Measurements from ENCODE around the gene KIAA0825. TPM values are rescaled to one million over a fixed set of nuclear protein-coding genes. Genes with fewer than 3 reads are reported as not detected.
A peak's percentile ranks its signal among the peaks of the same experiment; 100 is the strongest.
"Not testable (repeated sequence)": the region's sequence is repeated elsewhere in the genome, so short reads cannot be mapped to it uniquely, and the experiment has no call there.

The KIAA0825 gene
- total and polyA plus RNA-seq, 2 donors (not counting 1 experiment from before 2014, with no cell fraction given) = 1.7 to 3.6 TPM

- no peaks in the 10 kb centered on the region for H4K20me1 ChIP-seq (ENCODE audit: control insufficient read depth, extremely low read depth, insufficient read depth, low read length)
These were observed 442.5 kb downstream of the KIAA0825 start for GRCh38 chr5:94175912-94176311.

DNA sequence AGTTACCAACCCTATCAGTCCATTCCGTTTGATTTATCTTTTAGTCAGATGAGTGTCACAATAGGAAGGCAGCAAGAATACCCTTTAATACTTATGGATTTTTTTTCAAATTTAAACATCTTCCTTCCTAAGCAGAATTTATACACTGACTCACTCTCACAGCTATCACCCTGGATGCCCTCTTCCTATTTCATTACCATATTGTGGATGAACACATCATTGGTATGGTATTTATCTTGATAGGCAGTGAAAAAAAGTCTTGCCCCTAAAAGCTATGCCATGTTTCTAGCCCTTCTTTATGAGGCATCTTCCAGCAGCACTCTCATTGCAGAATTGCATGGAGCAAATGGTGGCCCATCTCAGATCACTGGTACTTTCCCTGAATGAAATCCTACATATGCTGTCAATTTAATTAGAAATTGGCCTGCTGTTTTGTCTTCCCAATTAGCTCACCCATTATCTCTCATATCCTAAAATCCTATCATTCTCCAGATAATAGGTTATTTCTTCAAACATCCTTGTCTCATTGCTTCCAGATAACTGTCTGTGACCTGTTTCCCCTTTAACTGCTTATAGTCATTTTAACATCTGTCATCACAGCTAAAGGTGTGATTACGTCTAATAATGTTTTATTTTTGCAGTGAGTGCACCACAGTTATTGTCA lies 443.5 kb downstream of the KIAA0825 start:
- no peak for TF ChIP-seq CTCF (conservative IDR thresholded peaks at IDR 0.05 in 1 of 2, IDR thresholded peaks at IDR 0.05 in 1 of 2; ENCODE audit: low read depth in 1 of 2, low read length in 2 of 2)
- no peak for TF ChIP-seq EZH2 (IDR thresholded peaks at IDR 0.05; ENCODE audit: low read length, missing control alignments)
- Histone ChIP-seq H3K9me3 (ENCODE audit: control insufficient read depth, insufficient read depth, low read depth, low read length) (no peaks in the 10 kb centered on the region), H3K4me3 (replicated peaks in 1 of 4; ENCODE audit: control extremely low read depth in 1 of 4, insufficient read depth in 1 of 4, low read depth in 3 of 4, low read length in 4 of 4) (no peak overlapping the region), H3K4me1 (ENCODE audit: control insufficient read depth, extremely low read depth, insufficient read depth, low read length) (peaks cover 3% of the 10 kb centered on the region), H3K4me2 (ENCODE audit: extremely low read depth, insufficient read depth, low read length) (no peak overlapping the region), H3K36me3 (ENCODE audit: control insufficient read depth, insufficient read depth, low read length) (no peaks in the 10 kb centered on the region), H2AFZ (ENCODE audit: low read length) (no peak overlapping the region), H3K27me3 (ENCODE audit: control insufficient read depth, insufficient read depth, low read length) (no peaks in the 10 kb centered on the region), H3K9ac (ENCODE audit: insufficient read depth, low read length) (no peak overlapping the region), H3K27ac (ENCODE audit: insufficient read depth, low read length) (no peak overlapping the region), H4K20me1 (ENCODE audit: control insufficient read depth, extremely low read depth, insufficient read depth, low read length) (no peaks in the 10 kb centered on the region), H3K79me2 (ENCODE audit: control insufficient read depth, insufficient read depth, low read length) (no peaks in the 10 kb centered on the region)
- DNase-seq (ENCODE audit: low read depth in 2 of 2) = peak; percentile 63 to 74

More at GRCh38 chr5:94175912-94176311, 442.5 kb downstream of the KIAA0825 start:
- Histone ChIP-seq H3K36me3 (ENCODE audit: control insufficient read depth, insufficient read depth, low read length) (no peaks in the 10 kb centered on the region), H3K9me3 (ENCODE audit: control insufficient read depth, insufficient read depth, low read depth, low read length) (no peaks in the 10 kb centered on the region), H3K4me2 (ENCODE audit: extremely low read depth, insufficient read depth, low read length) (no peak overlapping the region), H3K79me2 (ENCODE audit: control insufficient read depth, insufficient read depth, low read length) (no peaks in the 10 kb centered on the region), H3K9ac (ENCODE audit: insufficient read depth, low read length) (no peak overlapping the region), H3K27me3 (ENCODE audit: control insufficient read depth, insufficient read depth, low read length) (no peaks in the 10 kb centered on the region), H3K4me3 (replicated peaks in 1 of 4; ENCODE audit: control extremely low read depth in 1 of 4, insufficient read depth in 1 of 4, low read depth in 3 of 4, low read length in 4 of 4) (no peak overlapping the region), H3K27ac (ENCODE audit: insufficient read depth, low read length) (no peak overlapping the region), H2AFZ (ENCODE audit: low read length) (no peak overlapping the region), H3K4me1 (ENCODE audit: control insufficient read depth, extremely low read depth, insufficient read depth, low read length) (peaks cover 3% of the 10 kb centered on the region)
- TF ChIP-seq CTCF (conservative IDR thresholded peaks at IDR 0.05 in 1 of 2, IDR thresholded peaks at IDR 0.05 in 1 of 2; ENCODE audit: low read depth in 1 of 2, low read length in 2 of 2) (no peak), EZH2 (IDR thresholded peaks at IDR 0.05; ENCODE audit: low read length, missing control alignments) (no peak)
- DNase-seq (ENCODE audit: low read depth in 2 of 2) = no peak

- H2AFZ ChIP-seq (ENCODE audit: low read length) = no peak overlapping the region
- peaks cover 3% of the 10 kb centered on the region for H3K4me1 ChIP-seq (ENCODE audit: control insufficient read depth, extremely low read depth, insufficient read depth, low read length)
- H3K79me2 ChIP-seq (ENCODE audit: control insufficient read depth, insufficient read depth, low read length) = no peaks in the 10 kb centered on the region
- no peaks in the 10 kb centered on the region for H3K27me3 ChIP-seq (ENCODE audit: control insufficient read depth, insufficient read depth, low read length)
- no peak overlapping the region for H3K27ac ChIP-seq (ENCODE audit: insufficient read depth, low read length)
- TF ChIP-seq EZH2 (IDR thresholded peaks at IDR 0.05; ENCODE audit: low read length, missing control alignments) (no peak), CTCF (conservative IDR thresholded peaks at IDR 0.05 in 1 of 2, IDR thresholded peaks at IDR 0.05 in 1 of 2; ENCODE audit: low read depth in 1 of 2, low read length in 2 of 2) (no peak)
- H4K20me1 ChIP-seq (ENCODE audit: control insufficient read depth, extremely low read depth, insufficient read depth, low read length) = no peaks in the 10 kb centered on the region
- H3K4me3 ChIP-seq (replicated peaks in 1 of 4; ENCODE audit: control extremely low read depth in 1 of 4, insufficient read depth in 1 of 4, low read depth in 3 of 4, low read length in 4 of 4) = no peak overlapping the region
- no peaks in the 10 kb centered on the region for H3K36me3 ChIP-seq (ENCODE audit: control insufficient read depth, insufficient read depth, low read length)
- no peak overlapping the region for H3K9ac ChIP-seq (ENCODE audit: insufficient read depth, low read length)
- no peaks in the 10 kb centered on the region for H3K9me3 ChIP-seq (ENCODE audit: control insufficient read depth, insufficient read depth, low read depth, low read length)
- DNase-seq (ENCODE audit: low read depth in 2 of 2) = peak in 1 of 2 donors; percentile 18
- H3K4me2 ChIP-seq (ENCODE audit: extremely low read depth, insufficient read depth, low read length) = no peak overlapping the region
These were observed 445.3 kb downstream of the KIAA0825 start for GRCh38 chr5:94173100-94173499.

DNA sequence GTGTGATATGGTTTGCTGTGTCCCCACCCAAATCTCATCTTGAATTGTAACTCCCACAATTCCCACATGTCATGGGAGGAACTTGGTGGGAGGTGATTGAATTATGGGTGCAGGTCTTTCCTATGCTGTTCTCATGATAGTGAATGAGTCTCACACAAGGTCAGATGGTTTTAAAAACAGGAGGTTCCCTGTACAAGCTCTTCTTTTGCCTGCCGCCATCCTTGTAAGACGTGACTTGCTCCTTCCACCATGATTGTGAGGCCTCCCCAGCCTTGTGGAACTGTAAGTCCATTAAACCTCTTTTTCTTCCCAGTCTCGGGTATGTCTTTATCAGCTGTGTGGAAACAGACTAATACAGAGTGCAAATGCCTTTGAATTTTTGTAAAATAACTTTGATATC lies 447.3 kb downstream of the KIAA0825 start:
- H3K27ac ChIP-seq (ENCODE audit: insufficient read depth, low read length); H3K4me2 ChIP-seq (ENCODE audit: extremely low read depth, insufficient read depth, low read length); H3K27me3 ChIP-seq (ENCODE audit: control insufficient read depth, insufficient read depth, low read length); H2AFZ ChIP-seq (ENCODE audit: low read length); H4K20me1 ChIP-seq (ENCODE audit: control insufficient read depth, extremely low read depth, insufficient read depth, low read length); H3K79me2 ChIP-seq (ENCODE audit: control insufficient read depth, insufficient read depth, low read length); H3K36me3 ChIP-seq (ENCODE audit: control insufficient read depth, insufficient read depth, low read length); H3K9ac ChIP-seq (ENCODE audit: insufficient read depth, low read length); H3K9me3 ChIP-seq (ENCODE audit: control insufficient read depth, insufficient read depth, low read depth, low read length); H3K4me3 ChIP-seq (replicated peaks in 1 of 4; ENCODE audit: control extremely low read depth in 1 of 4, insufficient read depth in 1 of 4, low read depth in 3 of 4, low read length in 4 of 4); DNase-seq (ENCODE audit: low read depth in 2 of 2); H3K4me1 ChIP-seq (ENCODE audit: control insufficient read depth, extremely low read depth, insufficient read depth, low read length): not testable (repeated sequence)

DNA sequence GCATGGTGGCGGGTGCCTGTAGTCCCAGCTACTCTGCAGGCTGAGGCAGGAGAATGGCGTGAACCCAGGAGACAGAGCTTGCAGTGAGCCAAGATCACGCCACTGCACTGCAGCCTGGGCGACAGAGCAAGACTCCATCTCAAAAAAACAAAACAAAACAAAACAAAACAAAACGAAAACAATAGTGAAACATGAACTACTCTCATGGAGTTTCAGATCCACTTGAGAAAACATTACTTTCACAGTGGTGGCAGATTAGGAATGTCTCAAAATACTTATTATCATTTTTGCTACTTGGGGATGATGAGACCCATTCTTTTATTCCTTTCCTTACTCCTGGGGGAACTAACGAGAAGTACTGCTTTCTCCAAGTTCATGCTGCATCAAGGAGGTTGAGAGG lies 448.2 kb downstream of the KIAA0825 start:
- H3K9me3 ChIP-seq (ENCODE audit: control insufficient read depth, insufficient read depth, low read depth, low read length); H2AFZ ChIP-seq (ENCODE audit: low read length): not testable (repeated sequence)

More for the DNA sequence above, 448.2 kb downstream of the KIAA0825 start:
- not testable (repeated sequence) for H3K4me2 ChIP-seq (ENCODE audit: extremely low read depth, insufficient read depth, low read length); H3K4me1 ChIP-seq (ENCODE audit: control insufficient read depth, extremely low read depth, insufficient read depth, low read length); H3K79me2 ChIP-seq (ENCODE audit: control insufficient read depth, insufficient read depth, low read length); DNase-seq (ENCODE audit: low read depth in 2 of 2); H3K36me3 ChIP-seq (ENCODE audit: control insufficient read depth, insufficient read depth, low read length); H4K20me1 ChIP-seq (ENCODE audit: control insufficient read depth, extremely low read depth, insufficient read depth, low read length); H3K27ac ChIP-seq (ENCODE audit: insufficient read depth, low read length); H3K4me3 ChIP-seq (replicated peaks in 1 of 4; ENCODE audit: control extremely low read depth in 1 of 4, insufficient read depth in 1 of 4, low read depth in 3 of 4, low read length in 4 of 4); H3K9ac ChIP-seq (ENCODE audit: insufficient read depth, low read length); H3K27me3 ChIP-seq (ENCODE audit: control insufficient read depth, insufficient read depth, low read length)

All from fibroblast of lung (primary cell).